Muscle layer of duodenum (tissue), 2 donors: ENCODE measurements around the gene ITPR2.

ENCODE experiments used
- H3K27ac ChIP-seq: one replicate; pipeline ENCODE4 v1.7.0; 2013; ENCODE audit warnings: mild to moderate bottlenecking, low read length
- H3K27me3 ChIP-seq: one replicate; pipeline ENCODE4 v1.7.0; 2013; ENCODE audit warnings: low read depth, mild to moderate bottlenecking, control low read depth, low read length
- H3K36me3 ChIP-seq, 2 donors: one replicate each; pipeline ENCODE4 v1.7.0; 2013; ENCODE audit warnings: low read length in 2 of 2, control low read depth in 1 of 2, mild to moderate bottlenecking in 1 of 2; ENCODE audit not compliant: insufficient read depth in 2 of 2, control insufficient read depth in 1 of 2
- H3K4me1 ChIP-seq, 2 donors: one replicate each; pipeline ENCODE4 v1.7.0; 2013; ENCODE audit warnings: low read length in 2 of 2, mild to moderate bottlenecking in 2 of 2, control low read depth in 1 of 2, moderate library complexity in 1 of 2; ENCODE audit not compliant: insufficient read depth in 2 of 2, control insufficient read depth in 1 of 2
- H3K4me3 ChIP-seq, 2 donors: one replicate each; pipeline ENCODE4 v1.7.0; 2013; ENCODE audit warnings: low read length in 2 of 2, low read depth in 1 of 2, mild to moderate bottlenecking in 1 of 2
- H3K9me3 ChIP-seq, 2 donors: one replicate each; pipeline ENCODE4 v1.7.0; 2013; ENCODE audit warnings: low read length in 2 of 2, control low read depth in 1 of 2, mild to moderate bottlenecking in 1 of 2; ENCODE audit not compliant: control insufficient read depth in 1 of 2
- donor health status: healthy.

Gene ITPR2

GRCh38 chr12:26396402-26396801 is 436.6 kb downstream of the ITPR2 start:
- no peak overlapping the region for H3K27ac ChIP-seq
- peaks cover 18 to 24% of the 10 kb centered on the region in 2 donors for H3K36me3 ChIP-seq
- no peak overlapping the region for H3K4me3 ChIP-seq
- no peaks in the 10 kb centered on the region for H3K9me3 ChIP-seq
- H3K27me3 ChIP-seq = no peaks in the 10 kb centered on the region
- no peaks in the 10 kb centered on the region for H3K4me1 ChIP-seq

GRCh38 chr12:26389343-26389742 is 443.7 kb downstream of the ITPR2 start:
- H3K36me3 ChIP-seq = peaks cover 4 to 16% of the 10 kb centered on the region in 2 donors
- H3K27ac ChIP-seq = no peak overlapping the region
- H3K4me3 ChIP-seq = no peak overlapping the region
- H3K9me3 ChIP-seq = no peaks in the 10 kb centered on the region
- no peaks in the 10 kb centered on the region for H3K27me3 ChIP-seq
- H3K4me1 ChIP-seq = no peaks in the 10 kb centered on the region

- Histone ChIP-seq H3K36me3 (peaks cover 4 to 14% of the 10 kb centered on the region in 2 donors), H3K4me1 (no peaks in the 10 kb centered on the region), H3K27me3 (no peaks in the 10 kb centered on the region), H3K27ac (no peak overlapping the region), H3K9me3 (no peaks in the 10 kb centered on the region), H3K4me3 (no peak overlapping the region)
These were observed 448.5 kb downstream of the ITPR2 start for GRCh38 chr12:26384536-26384935.

- H3K9me3 ChIP-seq = no peaks in the 10 kb centered on the region
- H3K36me3 ChIP-seq = peaks cover 4 to 14% of the 10 kb centered on the region in 2 donors
- no peak overlapping the region for H3K27ac ChIP-seq
- no peak overlapping the region for H3K4me3 ChIP-seq
- H3K27me3 ChIP-seq = no peaks in the 10 kb centered on the region
- H3K4me1 ChIP-seq = no peaks in the 10 kb centered on the region
These were observed 450.0 kb downstream of the ITPR2 start for GRCh38 chr12:26383041-26383440.

GRCh38 chr12:26380897-26381296 is 452.1 kb downstream of the ITPR2 start:
- H3K9me3 ChIP-seq = no peaks in the 10 kb centered on the region
- no peak overlapping the region for H3K27ac ChIP-seq
- H3K27me3 ChIP-seq = no peaks in the 10 kb centered on the region
- H3K36me3 ChIP-seq = peaks cover 4 to 10% of the 10 kb centered on the region in 2 donors
- H3K4me1 ChIP-seq = no peaks in the 10 kb centered on the region
- H3K4me3 ChIP-seq = no peak overlapping the region

- no peaks in the 10 kb centered on the region for H3K9me3 ChIP-seq
- H3K4me3 ChIP-seq = no peak overlapping the region
- H3K27ac ChIP-seq = no peak overlapping the region
- peaks cover 4% of the 10 kb centered on the region in 2 donors for H3K36me3 ChIP-seq
- no peaks in the 10 kb centered on the region for H3K27me3 ChIP-seq
- no peaks in the 10 kb centered on the region for H3K4me1 ChIP-seq
These were observed 453.1 kb downstream of the ITPR2 start for GRCh38 chr12:26379777-26380467.

GRCh38 chr12:26378711-26379110 is 454.3 kb downstream of the ITPR2 start:
- no peaks in the 10 kb centered on the region for H3K27me3 ChIP-seq
- no peak overlapping the region for H3K27ac ChIP-seq
- H3K9me3 ChIP-seq = no peaks in the 10 kb centered on the region
- no peaks in the 10 kb centered on the region for H3K4me1 ChIP-seq
- H3K4me3 ChIP-seq = no peak overlapping the region
- H3K36me3 ChIP-seq = peaks cover 0 to 4% of the 10 kb centered on the region in 2 donors

- no peaks in the 10 kb centered on the region for H3K27me3 ChIP-seq
- H3K9me3 ChIP-seq = no peaks in the 10 kb centered on the region
- H3K4me3 ChIP-seq = no peak overlapping the region
- H3K27ac ChIP-seq = no peak overlapping the region
- H3K36me3 ChIP-seq = no peaks in the 10 kb centered on the region
- no peaks in the 10 kb centered on the region for H3K4me1 ChIP-seq
These were observed 457.9 kb downstream of the ITPR2 start for GRCh38 chr12:26374934-26375680.

GRCh38 chr12:26373606-26374495 is 459.1 kb downstream of the ITPR2 start:
- H3K36me3 ChIP-seq = no peaks in the 10 kb centered on the region
- no peak overlapping the region for H3K27ac ChIP-seq
- H3K27me3 ChIP-seq = no peaks in the 10 kb centered on the region
- H3K4me3 ChIP-seq = no peak overlapping the region
- H3K9me3 ChIP-seq = no peaks in the 10 kb centered on the region
- no peaks in the 10 kb centered on the region for H3K4me1 ChIP-seq

GRCh38 chr12:26372866-26373265 is 460.1 kb downstream of the ITPR2 start:
- Histone ChIP-seq H3K4me3 (no peak overlapping the region), H3K36me3 (no peaks in the 10 kb centered on the region), H3K27ac (no peak overlapping the region), H3K9me3 (no peaks in the 10 kb centered on the region), H3K4me1 (no peaks in the 10 kb centered on the region), H3K27me3 (no peaks in the 10 kb centered on the region)

- H3K36me3 ChIP-seq = no peaks in the 10 kb centered on the region
- H3K27me3 ChIP-seq = no peaks in the 10 kb centered on the region
- H3K4me3 ChIP-seq = no peak overlapping the region
- H3K4me1 ChIP-seq = no peaks in the 10 kb centered on the region
- H3K27ac ChIP-seq = no peak overlapping the region
- H3K9me3 ChIP-seq = no peaks in the 10 kb centered on the region
These were observed 462.9 kb downstream of the ITPR2 start for GRCh38 chr12:26370098-26370497.
